Tibial artery (tissue), 4 donors: Measurements from ENCODE around the gene AQP2.

ENCODE experiments used
- DNase-seq, 2 donors: peaks; one replicate each; pipeline ENCODE4 v3.0.0-alpha.2; 2019
- H3K27ac ChIP-seq, 2 donors: fragments of 200-600 bp; sonication (generic) in 1 of 2; 1 replicate in 1 of 2; 2 replicates in 1 of 2; pipeline ENCODE4 v1.5.1; 2018 to 2019; ENCODE audit warnings: mild to moderate bottlenecking in 1 of 2
- H3K27me3 ChIP-seq, 2 donors: fragments of 200-600 bp; sonication (generic) in 1 of 2; one replicate each; pipeline versions ENCODE4 v1.5.1 to v1.6.0; 2016 to 2019
- H3K36me3 ChIP-seq, 3 donors: fragments of 200-600 bp; sonication (generic) in 2 of 3; one replicate each; pipeline ENCODE4 v1.5.1; 2016 to 2019; ENCODE audit warnings: mild to moderate bottlenecking in 2 of 3
- H3K4me1 ChIP-seq, 4 donors: fragments of 200-600 bp; sonication (generic) in 2 of 4; 1 replicate in 3 of 4; 2 replicates in 1 of 4; pipeline ENCODE4 v1.5.1; 2016 to 2019
- H3K4me3 ChIP-seq, 2 donors: fragments of 200-600 bp; sonication (generic) in 1 of 2; 1 replicate in 1 of 2; 2 replicates in 1 of 2; pipeline ENCODE4 v1.5.1; 2018 to 2019; ENCODE audit warnings: mild to moderate bottlenecking in 2 of 2
- H3K9me3 ChIP-seq, 3 donors: fragments of 200-600 bp; sonication (generic) in 1 of 3; one replicate each; pipeline ENCODE4 v1.5.1; 2016 to 2019
- CTCF ChIP-seq, 2 experiments: fragments of 200-600 bp in 1 of 2; fragments of 450-650 bp in 1 of 2; IDR thresholded peaks; one replicate each; pipeline ENCODE4 v1.5.1; 2017 to 2019; ENCODE audit warnings: antibody characterized with exemption in 2 of 2, mild to moderate bottlenecking in 1 of 2, moderate library complexity in 1 of 2
- intact Hi-C: fragments of 100-400 bp; cut with DNase I; formaldehyde crosslinking; loops from one replicate; pipeline ENCODE4 v1.15.0; 2023; ENCODE audit warnings: low total_unique reads

Gene AQP2, protein sequence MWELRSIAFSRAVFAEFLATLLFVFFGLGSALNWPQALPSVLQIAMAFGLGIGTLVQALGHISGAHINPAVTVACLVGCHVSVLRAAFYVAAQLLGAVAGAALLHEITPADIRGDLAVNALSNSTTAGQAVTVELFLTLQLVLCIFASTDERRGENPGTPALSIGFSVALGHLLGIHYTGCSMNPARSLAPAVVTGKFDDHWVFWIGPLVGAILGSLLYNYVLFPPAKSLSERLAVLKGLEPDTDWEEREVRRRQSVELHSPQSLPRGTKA

GRCh38 chr12:49950273-49951251 lies at the start of gene AQP2:
Gene AQP2 (plus strand): TSS chr12:49950737. CDS start chr12:49950831, 94 bp downstream.
- no peaks in the 10 kb centered on the region for H3K36me3 ChIP-seq
- H3K4me3 ChIP-seq, result no peak within 1 kb of the TSS
- intact Hi-C loops, result no loop called here
- no peak for DNase-seq
- peaks cover 0 to 34% of the 10 kb centered on the region in 2 donors for H3K27me3 ChIP-seq
- no peak within 1 kb of the TSS for H3K27ac ChIP-seq
- H3K4me1 ChIP-seq, result peaks cover 0 to 10% (median 2%) of the 10 kb centered on the region in 4 donors
- TF ChIP-seq CTCF (IDR thresholded peaks at IDR 0.05), result no peak
- no peaks in the 10 kb centered on the region for H3K9me3 ChIP-seq

DNA sequence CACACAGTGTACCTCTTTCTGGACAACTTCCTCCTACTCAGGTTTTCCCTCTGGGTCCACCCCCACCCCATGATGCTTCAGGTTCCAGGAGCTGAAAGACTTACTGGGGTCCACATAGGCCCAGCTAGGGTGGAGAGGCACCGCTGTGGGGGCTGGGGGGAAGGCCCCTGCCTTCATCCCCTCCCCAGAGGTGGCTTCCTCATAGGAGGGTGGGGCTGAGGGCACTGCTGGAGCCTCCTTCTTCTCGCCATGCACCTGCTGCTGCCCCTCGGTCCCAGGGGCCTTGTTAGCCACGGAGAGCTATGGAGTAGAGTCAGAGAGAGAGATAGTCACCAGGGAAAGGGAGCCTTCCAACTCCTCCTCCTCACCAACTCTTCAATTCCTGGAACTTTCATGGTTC lies 49.5 kb upstream of the AQP2 start:
- no peak overlapping the region for H3K4me3 ChIP-seq
- no peaks in the 10 kb centered on the region for H3K9me3 ChIP-seq
- H3K27ac ChIP-seq, result no peak overlapping the region
- intact Hi-C loops, result no loop called here
- DNase-seq, result no peak
- TF ChIP-seq CTCF (IDR thresholded peaks at IDR 0.05), result no peak
- H3K36me3 ChIP-seq, result no peaks in the 10 kb centered on the region
- H3K4me1 ChIP-seq, result peaks cover 0 to 13% (median 5%) of the 10 kb centered on the region in 4 donors
- peaks cover 0 to 24% of the 10 kb centered on the region in 2 donors for H3K27me3 ChIP-seq

- Histone ChIP-seq H3K4me1 (peaks cover 0 to 13% (median 5%) of the 10 kb centered on the region in 4 donors), H3K36me3 (no peaks in the 10 kb centered on the region), H3K27me3 (peaks cover 0 to 20% of the 10 kb centered on the region in 2 donors), H3K27ac (no peak overlapping the region), H3K9me3 (no peaks in the 10 kb centered on the region), H3K4me3 (no peak overlapping the region)
- no peak for TF ChIP-seq CTCF (IDR thresholded peaks at IDR 0.05)
- intact Hi-C loops, result no loop called here
- no peak for DNase-seq
Observed at GRCh38 chr12:49901986-49902385, 48.6 kb upstream of the AQP2 start.

DNA sequence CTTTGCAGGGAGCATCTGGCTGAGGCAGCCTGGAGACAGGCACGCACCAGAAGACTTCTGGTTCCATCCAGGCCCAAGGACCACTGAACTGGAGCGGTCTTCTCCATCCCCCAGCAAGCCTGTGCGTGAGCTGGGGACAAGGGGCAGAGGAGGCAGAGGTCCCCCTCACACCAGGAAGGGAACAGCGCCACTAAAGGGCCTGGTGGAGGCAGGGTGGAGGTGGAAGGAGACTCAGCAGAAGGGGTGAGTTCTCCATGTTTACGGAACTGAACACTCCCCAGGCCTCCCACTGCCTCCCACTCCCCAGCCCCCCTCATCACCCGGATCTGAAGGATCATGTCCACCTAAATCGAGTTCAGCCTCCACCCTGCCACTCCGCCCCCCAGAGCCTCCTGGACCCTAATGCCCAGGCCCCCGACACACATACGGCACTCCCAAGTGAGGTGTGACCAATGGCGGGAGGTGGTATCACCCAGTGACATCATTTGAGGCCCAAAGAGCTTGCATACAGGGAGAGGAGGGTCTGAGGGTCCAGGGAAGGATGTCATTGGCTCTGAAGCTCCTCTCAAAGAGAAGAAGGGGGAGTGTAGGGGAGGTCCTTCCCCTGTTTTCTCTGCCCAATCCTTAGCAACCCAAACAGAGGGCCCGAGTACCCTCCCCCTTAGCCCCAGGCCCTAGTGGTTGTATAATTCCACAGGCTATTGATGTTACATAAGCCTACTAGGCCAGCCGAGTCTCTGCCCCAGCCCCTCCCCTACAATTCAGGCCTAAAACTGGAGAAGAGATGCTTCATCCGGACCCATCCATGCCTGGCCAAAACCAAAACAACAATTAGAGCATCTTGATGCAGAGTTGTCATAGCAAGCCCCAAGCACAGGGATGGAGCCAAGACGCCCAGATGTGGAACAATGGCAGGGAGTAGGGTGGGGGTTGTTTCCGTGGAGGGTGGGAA lies 47.9 kb upstream of the AQP2 start:
- Histone ChIP-seq H3K27ac (no peak overlapping the region), H3K27me3 (peaks cover 0 to 16% of the 10 kb centered on the region in 2 donors), H3K36me3 (no peaks in the 10 kb centered on the region), H3K4me1 (peaks cover 0 to 13% (median 5%) of the 10 kb centered on the region in 4 donors), H3K4me3 (no peak overlapping the region), H3K9me3 (no peaks in the 10 kb centered on the region)
- no peak for DNase-seq
- intact Hi-C loops, result no loop called here
- no peak for TF ChIP-seq CTCF (IDR thresholded peaks at IDR 0.05)

- H3K4me1 ChIP-seq, result peaks cover 0 to 13% (median 5%) of the 10 kb centered on the region in 4 donors
- H3K9me3 ChIP-seq, result no peaks in the 10 kb centered on the region
- intact Hi-C loops, result no loop called here
- no peaks in the 10 kb centered on the region for H3K36me3 ChIP-seq
- no peak overlapping the region for H3K27ac ChIP-seq
- H3K4me3 ChIP-seq, result peak overlapping the region; percentile 38 to 56
- DNase-seq, result no peak
- TF ChIP-seq CTCF (IDR thresholded peaks at IDR 0.05), result no peak
- peaks cover 0 to 16% of the 10 kb centered on the region in 2 donors for H3K27me3 ChIP-seq
Observed at GRCh38 chr12:49903351-49903699, 47.2 kb upstream of the AQP2 start.
